Measurements from ENCODE around the gene CTTN. TPM values are rescaled to one million over a fixed set of nuclear protein-coding genes. Genes with fewer than 3 reads are reported as not detected.

The CTTN gene
- total and polyA plus RNA-seq, 8 donors: 68.7 to 130 (median 87.6) TPM

DNA sequence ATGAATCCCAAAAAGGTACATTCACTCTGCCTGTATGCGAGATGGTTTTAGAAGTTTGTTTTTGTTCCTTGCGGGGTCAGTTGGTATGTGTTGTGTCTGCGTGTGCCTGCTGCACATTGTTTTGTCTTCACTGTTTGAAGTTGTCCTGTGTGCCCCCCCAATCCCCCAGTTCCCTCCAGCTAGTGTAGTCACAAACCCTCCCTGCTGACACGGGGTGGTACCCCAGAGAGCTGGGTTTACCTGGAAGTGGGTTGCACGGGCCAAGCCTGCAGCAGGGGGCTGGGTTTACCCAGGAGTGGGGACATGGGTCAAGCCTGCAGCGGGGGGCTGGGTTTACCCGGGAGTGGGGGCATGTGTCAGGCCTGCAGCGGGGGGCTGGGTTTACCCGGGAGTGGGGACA lies 22.2 kb downstream of the CTTN start:
- H3K27me3 ChIP-seq: no peaks in the 10 kb centered on the region
- FAIRE-seq (no peak), ATAC-seq (peak in 1 of 4 donors; percentile 11), DNase-seq (no peak)
- no peaks in the 10 kb centered on the region for H3K4me1 ChIP-seq
- TF ChIP-seq, protein P1, sequence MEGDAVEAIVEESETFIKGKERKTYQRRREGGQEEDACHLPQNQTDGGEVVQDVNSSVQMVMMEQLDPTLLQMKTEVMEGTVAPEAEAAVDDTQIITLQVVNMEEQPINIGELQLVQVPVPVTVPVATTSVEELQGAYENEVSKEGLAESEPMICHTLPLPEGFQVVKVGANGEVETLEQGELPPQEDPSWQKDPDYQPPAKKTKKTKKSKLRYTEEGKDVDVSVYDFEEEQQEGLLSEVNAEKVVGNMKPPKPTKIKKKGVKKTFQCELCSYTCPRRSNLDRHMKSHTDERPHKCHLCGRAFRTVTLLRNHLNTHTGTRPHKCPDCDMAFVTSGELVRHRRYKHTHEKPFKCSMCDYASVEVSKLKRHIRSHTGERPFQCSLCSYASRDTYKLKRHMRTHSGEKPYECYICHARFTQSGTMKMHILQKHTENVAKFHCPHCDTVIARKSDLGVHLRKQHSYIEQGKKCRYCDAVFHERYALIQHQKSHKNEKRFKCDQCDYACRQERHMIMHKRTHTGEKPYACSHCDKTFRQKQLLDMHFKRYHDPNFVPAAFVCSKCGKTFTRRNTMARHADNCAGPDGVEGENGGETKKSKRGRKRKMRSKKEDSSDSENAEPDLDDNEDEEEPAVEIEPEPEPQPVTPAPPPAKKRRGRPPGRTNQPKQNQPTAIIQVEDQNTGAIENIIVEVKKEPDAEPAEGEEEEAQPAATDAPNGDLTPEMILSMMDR (IDR thresholded peaks at IDR 0.05): no peak
- H3K4me3 ChIP-seq: no peak overlapping the region
- intact Hi-C loops (cut with DNase I): no loop called here
- 90 to 92% methylated on average over 9 of the region's 9 CpGs for WGBS, 2 donors
- H3K27ac ChIP-seq: no peak overlapping the region
- peaks cover 7 to 76% (median 42%) of the 10 kb centered on the region in 3 donors for H3K36me3 ChIP-seq
- H3K9me3 ChIP-seq: no peaks in the 10 kb centered on the region

DNA sequence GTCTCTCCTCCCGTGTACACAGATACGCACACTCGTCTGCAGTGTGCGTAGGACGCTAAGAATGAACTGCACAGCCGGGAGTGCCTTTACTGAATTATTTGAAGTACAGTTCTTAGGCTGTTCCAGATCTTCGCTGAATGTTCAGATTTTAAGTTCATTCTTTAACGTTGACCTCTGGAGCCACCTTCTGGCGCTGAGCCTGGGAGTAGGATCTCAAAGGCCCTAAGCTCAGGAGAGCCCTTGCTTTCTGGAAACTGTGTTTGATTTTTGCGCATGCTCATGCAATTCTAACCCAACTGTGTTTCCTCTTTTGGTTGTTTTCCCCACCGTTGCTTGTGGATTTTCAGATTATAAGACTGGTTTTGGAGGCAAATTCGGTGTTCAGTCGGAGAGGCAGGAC lies 22.8 kb downstream of the CTTN start:
- Histone ChIP-seq H3K9me3 (no peaks in the 10 kb centered on the region), H3K4me3 (no peak overlapping the region), H3K4me1 (no peaks in the 10 kb centered on the region), H3K27me3 (no peaks in the 10 kb centered on the region), H3K27ac (no peak overlapping the region), H3K36me3 (peaks cover 7 to 78% (median 40%) of the 10 kb centered on the region in 3 donors)
- intact Hi-C loops (cut with DNase I): no loop called here
- DNase-seq: peak in 1 of 6 donors; percentile 7
- TF ChIP-seq, protein P1 (IDR thresholded peaks at IDR 0.05): no peak
- 87 to 88% methylated on average over 13 of the region's 13 CpGs for WGBS, 2 donors
- no peak for FAIRE-seq
- ATAC-seq: no peak

DNA sequence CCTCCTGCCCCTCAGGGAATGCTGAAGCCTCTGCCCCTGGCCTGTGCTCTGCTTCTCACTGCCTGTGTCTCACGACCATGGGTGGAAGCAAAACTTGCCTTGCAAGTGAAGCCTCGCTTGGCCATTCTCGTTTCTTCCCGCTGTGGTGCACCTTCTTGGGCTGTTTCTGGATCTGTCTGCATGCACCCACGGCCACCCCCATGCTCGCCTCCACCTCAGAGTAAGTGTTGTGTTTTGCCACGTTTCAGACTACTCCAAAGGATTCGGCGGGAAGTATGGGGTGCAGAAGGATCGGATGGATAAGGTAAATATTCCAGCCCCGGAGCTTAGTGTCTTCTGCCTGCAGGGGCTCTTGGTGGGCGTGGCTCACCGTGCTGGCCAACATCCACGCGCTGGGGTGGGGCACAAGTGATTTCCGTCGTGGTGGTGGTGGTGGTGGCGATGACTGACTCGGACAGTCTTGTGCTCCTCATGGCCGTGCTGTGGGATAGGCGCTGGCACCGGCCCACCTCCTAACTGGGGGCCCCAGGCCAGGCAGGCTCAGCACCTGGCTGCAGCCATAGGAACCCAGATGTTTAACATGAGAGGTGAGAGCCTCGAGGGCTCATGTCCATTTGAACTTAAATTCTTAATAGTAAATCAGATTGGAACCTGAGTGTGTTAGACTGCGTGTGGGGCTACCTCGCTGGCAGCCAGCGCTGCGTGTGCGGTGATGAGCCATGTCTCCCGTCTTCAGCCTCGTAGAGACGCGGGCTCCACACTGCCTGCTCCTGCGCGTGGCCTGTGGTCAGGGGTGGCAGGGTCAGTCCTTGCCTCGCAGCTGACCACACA lies 24.6 kb downstream of the CTTN start:
- TF ChIP-seq, protein P1 (IDR thresholded peaks at IDR 0.05): no peak
- ATAC-seq (no peak), DNase-seq (peak in 1 of 6 donors; percentile 9), FAIRE-seq (no peak)
- Histone ChIP-seq H3K4me3 (no peak overlapping the region), H3K36me3 (peaks cover 7 to 77% (median 29%) of the 10 kb centered on the region in 3 donors), H3K9me3 (no peaks in the 10 kb centered on the region), H3K27ac (no peak overlapping the region), H3K27me3 (no peaks in the 10 kb centered on the region), H3K4me1 (no peaks in the 10 kb centered on the region)
- intact Hi-C loops (cut with DNase I): no loop called here
- WGBS, 2 donors: 92 to 93% methylated on average over 35 of the region's 35 CpGs

DNA sequence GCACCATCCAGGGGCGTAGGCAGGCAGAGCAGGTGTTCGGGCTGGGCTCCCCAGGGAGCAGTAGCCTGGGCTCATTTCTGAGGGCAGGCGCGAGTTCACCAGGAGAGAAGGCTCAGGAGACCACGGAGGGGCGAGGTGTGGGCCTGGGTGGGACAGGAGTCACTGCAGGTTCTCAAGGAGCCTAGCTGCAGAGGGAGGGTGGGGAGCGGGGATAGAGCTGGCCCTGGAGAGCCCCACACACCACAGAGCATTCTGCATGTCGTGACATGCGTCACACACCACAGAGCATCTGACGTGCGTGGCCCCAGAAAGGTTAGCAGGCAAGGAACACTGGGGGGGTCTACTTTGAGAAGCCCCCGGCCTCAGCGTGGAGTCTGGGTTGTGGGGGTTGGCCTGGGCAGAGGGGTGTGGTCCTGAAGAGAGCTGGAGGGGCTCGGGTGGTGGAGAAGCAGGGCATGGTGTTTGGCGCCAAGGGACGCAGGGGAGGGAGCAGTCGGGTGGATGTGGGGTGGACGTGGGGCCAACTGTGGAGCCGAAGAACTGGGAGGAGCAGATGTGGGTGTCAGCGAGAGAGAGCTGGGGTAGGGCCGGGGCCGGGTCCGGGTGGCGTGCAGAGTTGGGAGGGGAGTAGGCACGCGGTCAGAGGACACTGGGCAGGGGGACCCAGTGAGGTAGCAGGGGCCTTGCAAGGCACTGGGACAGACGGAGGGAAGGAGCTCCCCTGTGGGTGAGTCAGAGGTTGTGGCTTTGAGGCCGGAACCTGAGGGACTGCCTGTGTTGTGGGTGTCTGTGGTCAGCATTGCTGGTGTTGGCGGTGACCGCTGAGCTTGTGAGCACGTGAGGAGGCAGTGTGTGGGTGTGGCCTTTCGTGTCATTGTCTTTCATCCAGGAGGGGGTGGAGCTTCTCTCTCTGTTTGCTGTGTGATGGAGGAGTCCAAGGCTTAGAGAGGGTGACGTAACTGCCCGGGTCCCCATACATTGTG lies 25.5 kb downstream of the CTTN start:
- no peaks in the 10 kb centered on the region for H3K4me1 ChIP-seq
- no peak for FAIRE-seq
- H3K27me3 ChIP-seq: no peaks in the 10 kb centered on the region
- intact Hi-C loops (cut with DNase I): no loop called here
- WGBS, 2 donors: 94 to 95% methylated on average over 34 of the region's 34 CpGs
- no peak overlapping the region for H3K4me3 ChIP-seq
- TF ChIP-seq, protein P1 (IDR thresholded peaks at IDR 0.05): no peak
- no peak overlapping the region for H3K27ac ChIP-seq
- H3K36me3 ChIP-seq: peaks cover 7 to 73% (median 30%) of the 10 kb centered on the region in 3 donors
- no peak for DNase-seq
- peak in 2 of 4 donors; percentile 19 to 28 for ATAC-seq
- no peaks in the 10 kb centered on the region for H3K9me3 ChIP-seq
